ENCODE results near the gene IPMK. TPM values are rescaled to one million over a fixed set of nuclear protein-coding genes. Genes with fewer than 3 reads are reported as not detected.
"Not testable (repeated sequence)": the region's sequence is repeated elsewhere in the genome, so short reads cannot be mapped to it uniquely, and the experiment has no call there.

IPMK gene
- total RNA-seq, 1 donor from 2014 or later = 6.8 TPM

GRCh38 chr10:58262766-58263165 lies 4.9 kb downstream of the IPMK start:
- H3K4me1 ChIP-seq (ENCODE audit: insufficient read depth, low read length) = peaks cover 8% of the 10 kb centered on the region
- Mint-ChIP-seq H3K27me3 (ENCODE audit: low read depth, unreplicated experiment) (no peaks in the 10 kb centered on the region), H3K4me3 (ENCODE audit: unreplicated experiment) (peak overlapping the region; percentile 67), H3K36me3 (ENCODE audit: low read depth, unreplicated experiment) (peaks cover 3% of the 10 kb centered on the region), H3K27ac (ENCODE audit: unreplicated experiment) (no peak overlapping the region), H3K4me1 (ENCODE audit: low read depth, unreplicated experiment) (peaks cover 13% of the 10 kb centered on the region), H3K9me3 (ENCODE audit: unreplicated experiment) (no peaks in the 10 kb centered on the region)
- peaks cover 52% of the 10 kb centered on the region for H3K79me2 ChIP-seq (ENCODE audit: insufficient read depth, low read length)
- no peak overlapping the region for H3K4me3 ChIP-seq (ENCODE audit: insufficient read depth, low read depth, low read length)
- no peak overlapping the region for H3K4me2 ChIP-seq (ENCODE audit: low read length)
- no peaks in the 10 kb centered on the region for H4K20me1 ChIP-seq (ENCODE audit: insufficient read depth, low read length)
- no peaks in the 10 kb centered on the region for H3K27me3 ChIP-seq (ENCODE audit: insufficient read depth, low read length)
- TF ChIP-seq EZH2 (IDR thresholded peaks at IDR 0.05; ENCODE audit: insufficient read depth, low read length) (no peak), CTCF (IDR thresholded peaks at IDR 0.05; ENCODE audit: insufficient read depth, low read depth, low read length) (no peak)
- no peak overlapping the region for H3K27ac ChIP-seq (ENCODE audit: low read depth, low read length)
- DNase-seq (ENCODE audit: low read depth) = no peak
- H3K36me3 ChIP-seq (ENCODE audit: insufficient read depth, low read length) = no peaks in the 10 kb centered on the region
- no peak for FAIRE-seq
- H3K9me3 ChIP-seq (ENCODE audit: insufficient read depth, low read depth, low read length) = no peaks in the 10 kb centered on the region
- no peak overlapping the region for H3K9ac ChIP-seq (ENCODE audit: low read length)
- no peak overlapping the region for H2AFZ ChIP-seq (ENCODE audit: low read depth, low read length)

GRCh38 chr10:58260334-58260733 lies 7.4 kb downstream of the IPMK start:
- TF ChIP-seq EZH2 (IDR thresholded peaks at IDR 0.05; ENCODE audit: insufficient read depth, low read length) (no peak), CTCF (IDR thresholded peaks at IDR 0.05; ENCODE audit: insufficient read depth, low read depth, low read length) (no peak)
- Histone ChIP-seq H3K9ac (ENCODE audit: low read length) (no peak overlapping the region), H2AFZ (ENCODE audit: low read depth, low read length) (no peak overlapping the region), H3K4me1 (ENCODE audit: insufficient read depth, low read length) (no peaks in the 10 kb centered on the region), H3K4me3 (ENCODE audit: insufficient read depth, low read depth, low read length) (no peak overlapping the region), H3K27me3 (ENCODE audit: insufficient read depth, low read length) (no peaks in the 10 kb centered on the region), H3K79me2 (ENCODE audit: insufficient read depth, low read length) (peaks cover 35% of the 10 kb centered on the region), H3K27ac (ENCODE audit: low read depth, low read length) (no peak overlapping the region), H3K9me3 (ENCODE audit: insufficient read depth, low read depth, low read length) (no peaks in the 10 kb centered on the region), H3K36me3 (ENCODE audit: insufficient read depth, low read length) (no peaks in the 10 kb centered on the region), H3K4me2 (ENCODE audit: low read length) (no peak overlapping the region), H4K20me1 (ENCODE audit: insufficient read depth, low read length) (no peaks in the 10 kb centered on the region)
- DNase-seq (ENCODE audit: low read depth) (no peak), FAIRE-seq (no peak)
- peaks cover 5% of the 10 kb centered on the region for H3K9me3 Mint-ChIP-seq (ENCODE audit: unreplicated experiment)
- peaks cover 12% of the 10 kb centered on the region for H3K36me3 Mint-ChIP-seq (ENCODE audit: low read depth, unreplicated experiment)
- no peak overlapping the region for H3K4me3 Mint-ChIP-seq (ENCODE audit: unreplicated experiment)
- no peaks in the 10 kb centered on the region for H3K27me3 Mint-ChIP-seq (ENCODE audit: low read depth, unreplicated experiment)
- H3K27ac Mint-ChIP-seq (ENCODE audit: unreplicated experiment) = no peak overlapping the region
- H3K4me1 Mint-ChIP-seq (ENCODE audit: low read depth, unreplicated experiment) = peaks cover 14% of the 10 kb centered on the region

- H3K9me3 ChIP-seq (ENCODE audit: insufficient read depth, low read depth, low read length) = no peaks in the 10 kb centered on the region
- no peaks in the 10 kb centered on the region for H3K36me3 ChIP-seq (ENCODE audit: insufficient read depth, low read length)
- H3K9ac ChIP-seq (ENCODE audit: low read length) = no peak overlapping the region
- Mint-ChIP-seq H3K27me3 (ENCODE audit: low read depth, unreplicated experiment) (no peaks in the 10 kb centered on the region), H3K36me3 (ENCODE audit: low read depth, unreplicated experiment) (peaks cover 15% of the 10 kb centered on the region), H3K27ac (ENCODE audit: unreplicated experiment) (no peak overlapping the region), H3K4me3 (ENCODE audit: unreplicated experiment) (no peak overlapping the region), H3K4me1 (ENCODE audit: low read depth, unreplicated experiment) (peaks cover 12% of the 10 kb centered on the region), H3K9me3 (ENCODE audit: unreplicated experiment) (peaks cover 6% of the 10 kb centered on the region)
- DNase-seq (ENCODE audit: low read depth) (no peak), FAIRE-seq (no peak)
- H3K79me2 ChIP-seq (ENCODE audit: insufficient read depth, low read length) = peaks cover 23% of the 10 kb centered on the region
- TF ChIP-seq CTCF (IDR thresholded peaks at IDR 0.05; ENCODE audit: insufficient read depth, low read depth, low read length) = peak; percentile 14
- TF ChIP-seq EZH2 (IDR thresholded peaks at IDR 0.05; ENCODE audit: insufficient read depth, low read length) = no peak
- H4K20me1 ChIP-seq (ENCODE audit: insufficient read depth, low read length) = no peaks in the 10 kb centered on the region
- no peaks in the 10 kb centered on the region for H3K27me3 ChIP-seq (ENCODE audit: insufficient read depth, low read length)
- H3K4me1 ChIP-seq (ENCODE audit: insufficient read depth, low read length) = no peaks in the 10 kb centered on the region
- H3K4me3 ChIP-seq (ENCODE audit: insufficient read depth, low read depth, low read length) = no peak overlapping the region
- H3K27ac ChIP-seq (ENCODE audit: low read depth, low read length) = no peak overlapping the region
- no peak overlapping the region for H3K4me2 ChIP-seq (ENCODE audit: low read length)
- no peak overlapping the region for H2AFZ ChIP-seq (ENCODE audit: low read depth, low read length)
Measured at GRCh38 chr10:58258977-58259692, 8.6 kb downstream of the IPMK start.

- not testable (repeated sequence) for H4K20me1 ChIP-seq (ENCODE audit: insufficient read depth, low read length); H3K9me3 ChIP-seq (ENCODE audit: insufficient read depth, low read depth, low read length); H3K36me3 ChIP-seq (ENCODE audit: insufficient read depth, low read length); H3K4me2 ChIP-seq (ENCODE audit: low read length); H3K27ac ChIP-seq (ENCODE audit: low read depth, low read length); FAIRE-seq; H2AFZ ChIP-seq (ENCODE audit: low read depth, low read length); H3K27me3 Mint-ChIP-seq (ENCODE audit: low read depth, unreplicated experiment); H3K4me3 ChIP-seq (ENCODE audit: insufficient read depth, low read depth, low read length); H3K9ac ChIP-seq (ENCODE audit: low read length); DNase-seq (ENCODE audit: low read depth); H3K27me3 ChIP-seq (ENCODE audit: insufficient read depth, low read length); H3K4me1 Mint-ChIP-seq (ENCODE audit: low read depth, unreplicated experiment); H3K4me1 ChIP-seq (ENCODE audit: insufficient read depth, low read length)
- peaks cover 22% of the 10 kb centered on the region for H3K36me3 Mint-ChIP-seq (ENCODE audit: low read depth, unreplicated experiment)
- H3K79me2 ChIP-seq (ENCODE audit: insufficient read depth, low read length) = peaks cover 10% of the 10 kb centered on the region
- peaks cover 11% of the 10 kb centered on the region for H3K9me3 Mint-ChIP-seq (ENCODE audit: unreplicated experiment)
- peak overlapping the region; percentile 62 for H3K27ac Mint-ChIP-seq (ENCODE audit: unreplicated experiment)
- peak overlapping the region; percentile 60 for H3K4me3 Mint-ChIP-seq (ENCODE audit: unreplicated experiment)
Measured at GRCh38 chr10:58256013-58256780, 11.5 kb downstream of the IPMK start.
